HEK293 (cell line): ENCODE results near the gene B3GLCT.

ENCODE experiments used
- CTCF ChIA-PET: fragments of 350-600 bp; formaldehyde crosslinking; extraction: SDS; loops from one replicate; lab custom pipeline; 2021; ENCODE audit warnings: antibody characterized with exemption; lab: Yijun Ruan, JAX
- POLR2A ChIA-PET: fragments of 300-600 bp; formaldehyde crosslinking; extraction: SDS; loops from one replicate; lab custom pipeline; 2020; ENCODE audit warnings: antibody characterized with exemption, inconsistent platforms; lab: Yijun Ruan, JAX
- H3K27ac ChIP-seq: fragments of 200-500 bp; sonication (Bioruptor generic); 2 replicates; pipeline ENCODE4 v1.5.1; 2014; ENCODE audit warnings: low read depth, low read length, control low read depth, inconsistent platforms; ENCODE audit errors: extremely low read depth
- H3K36me3 ChIP-seq, 2 experiments: fragments of 200-500 bp in 1 of 2; sonication (Bioruptor generic) in 1 of 2; 1 replicate in 1 of 2; 2 replicates in 1 of 2; pipeline ENCODE4 v1.5.1; 2014 to 2017; ENCODE audit warnings: inconsistent platforms in 2 of 2, low read length in 2 of 2; ENCODE audit not compliant: control insufficient read depth in 2 of 2, insufficient read depth in 1 of 2
- H3K4me1 ChIP-seq: fragments of 200-500 bp; sonication (Bioruptor generic); 2 replicates; pipeline ENCODE4 v1.5.1; 2014; ENCODE audit warnings: mild to moderate bottlenecking, low read length, inconsistent platforms; ENCODE audit not compliant: control insufficient read depth, insufficient read depth
- H3K4me3 ChIP-seq: 2 replicates; pipeline ENCODE4 v1.5.1; 2011; ENCODE audit warnings: low read depth, mild to moderate bottlenecking, control low read depth, low read length, moderate library complexity
- H3K9me3 ChIP-seq: fragments of 200-500 bp; sonication (Bioruptor generic); 2 replicates; pipeline ENCODE4 v1.5.1; 2014; ENCODE audit warnings: low read depth, low read length, inconsistent platforms; ENCODE audit not compliant: control insufficient read depth, insufficient read depth
- GLI2 ChIP-seq: fragments of 450-650 bp; formaldehyde crosslinking; IDR thresholded peaks from 2 replicates; pipeline ENCODE4; 2017; ENCODE audit warnings: missing biosample characterization, missing genetic modification characterization, low read depth, borderline replicate concordance
- PATZ1 ChIP-seq: fragments of 450-650 bp; formaldehyde crosslinking; IDR thresholded peaks from 2 replicates; pipeline ENCODE4 v1.5.1; 2016; ENCODE audit warnings: missing biosample characterization, missing genetic modification characterization
- SP2 ChIP-seq: fragments of 450-650 bp; formaldehyde crosslinking; IDR thresholded peaks from 2 replicates; pipeline ENCODE4 v1.5.1; 2016; ENCODE audit warnings: missing biosample characterization, missing genetic modification characterization
- YY2 ChIP-seq: fragments of 450-650 bp; formaldehyde crosslinking; IDR thresholded peaks from 2 replicates; pipeline ENCODE4 v1.5.1; 2016; ENCODE audit warnings: missing biosample characterization, missing genetic modification characterization
- ZBTB21 ChIP-seq: fragments of 450-650 bp; formaldehyde crosslinking; IDR thresholded peaks from 2 replicates; pipeline ENCODE4 v1.5.1; 2017; ENCODE audit warnings: missing biosample characterization, missing genetic modification characterization
- ZFP69B ChIP-seq: fragments of 450-650 bp; formaldehyde crosslinking; IDR thresholded peaks from 2 replicates; pipeline ENCODE4 v1.5.1; 2016; ENCODE audit warnings: missing biosample characterization, missing genetic modification characterization
- ZNF140 ChIP-seq: fragments of 450-650 bp; formaldehyde crosslinking; IDR thresholded peaks from 2 replicates; pipeline ENCODE4 v1.5.1; 2016; ENCODE audit warnings: missing biosample characterization, missing genetic modification characterization
- ZNF2 ChIP-seq: fragments of 450-650 bp; formaldehyde crosslinking; IDR thresholded peaks from 2 replicates; pipeline ENCODE4 v1.5.1; 2016; ENCODE audit warnings: missing biosample characterization, missing genetic modification characterization
- ZNF416 ChIP-seq: fragments of 450-650 bp; formaldehyde crosslinking; IDR thresholded peaks from 2 replicates; pipeline ENCODE4 v1.5.1; 2016; ENCODE audit warnings: missing biosample characterization, missing genetic modification characterization
- ZNF707 ChIP-seq: fragments of 450-650 bp; formaldehyde crosslinking; IDR thresholded peaks from 2 replicates; pipeline ENCODE4 v1.5.1; 2016; ENCODE audit warnings: missing biosample characterization, missing genetic modification characterization
- ZNF768 ChIP-seq: fragments of 450-650 bp; formaldehyde crosslinking; IDR thresholded peaks from 2 replicates; pipeline ENCODE4 v1.5.1; 2018; ENCODE audit warnings: missing biosample characterization, mild to moderate bottlenecking, missing genetic modification characterization
- TF ChIP-seq, protein P1 (sequence below): fragments of 450-650 bp; formaldehyde crosslinking; IDR thresholded peaks from 2 replicates; pipeline ENCODE4 v1.5.1; 2016; ENCODE audit warnings: missing biosample characterization, missing genetic modification characterization
- TF ChIP-seq, protein P2 (sequence below): fragments of 450-650 bp; formaldehyde crosslinking; conservative IDR thresholded peaks from 2 replicates; pipeline ENCODE4 v1.5.1; 2016; ENCODE audit warnings: low read depth, missing biosample characterization, missing genetic modification characterization
- TF ChIP-seq, protein P3 (sequence below): fragments of 450-650 bp; formaldehyde crosslinking; IDR thresholded peaks from 2 replicates; pipeline ENCODE4 v1.5.1; 2016; ENCODE audit warnings: missing biosample characterization, missing genetic modification characterization, borderline replicate concordance

The B3GLCT gene

GRCh38 chr13:31314961-31315360, 115.2 kb downstream of the B3GLCT start:
- no peak overlapping the region for H3K27ac ChIP-seq
- H3K36me3 ChIP-seq = peaks cover 4 to 5% of the 10 kb centered on the region in 2 experiments; a peak in 1 of 3 replicates
- CTCF ChIA-PET = no interaction called here
- no peak for TF ChIP-seq ZNF2 (tag by site-specific recombination)
- TF ChIP-seq ZNF707 (tag by site-specific recombination) = peak; percentile 98
- H3K9me3 ChIP-seq = no peaks in the 10 kb centered on the region
- H3K4me3 ChIP-seq = no peak overlapping the region
- no peaks in the 10 kb centered on the region for H3K4me1 ChIP-seq
- POLR2A ChIA-PET = no interaction called here

DNA sequence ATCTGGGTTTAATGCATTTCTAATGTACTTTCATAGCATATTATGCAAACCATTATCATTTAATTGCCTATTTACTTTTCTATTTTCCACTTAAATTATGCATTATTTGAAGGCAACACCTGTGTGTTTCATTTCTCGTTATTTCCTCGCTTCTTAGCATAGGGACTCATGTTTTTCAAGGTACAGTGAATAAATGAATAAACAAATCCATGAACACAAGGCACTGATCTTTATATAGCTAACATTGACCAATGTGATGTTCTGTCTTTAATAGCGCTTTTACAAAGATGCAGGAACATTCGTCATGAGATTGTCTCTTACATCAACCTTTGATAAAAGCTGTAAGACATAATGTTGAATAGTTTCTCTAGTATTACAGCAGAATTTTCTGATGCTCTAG, 121.2 kb downstream of the B3GLCT start:
- ChIA-PET CTCF (interaction anchor here (0.7 kb wide), 1 partner anchor 67 kb away, joined by 3 read pairs; no protein-coding TSS in a partner anchor), POLR2A (no interaction called here)
- no peak overlapping the region for H3K4me3 ChIP-seq
- H3K9me3 ChIP-seq = no peaks in the 10 kb centered on the region
- no peaks in the 10 kb centered on the region for H3K4me1 ChIP-seq
- H3K27ac ChIP-seq = no peak overlapping the region
- peaks cover 4 to 9% of the 10 kb centered on the region in 2 experiments; a peak in 1 of 3 replicates for H3K36me3 ChIP-seq
- TF ChIP-seq, protein P1, sequence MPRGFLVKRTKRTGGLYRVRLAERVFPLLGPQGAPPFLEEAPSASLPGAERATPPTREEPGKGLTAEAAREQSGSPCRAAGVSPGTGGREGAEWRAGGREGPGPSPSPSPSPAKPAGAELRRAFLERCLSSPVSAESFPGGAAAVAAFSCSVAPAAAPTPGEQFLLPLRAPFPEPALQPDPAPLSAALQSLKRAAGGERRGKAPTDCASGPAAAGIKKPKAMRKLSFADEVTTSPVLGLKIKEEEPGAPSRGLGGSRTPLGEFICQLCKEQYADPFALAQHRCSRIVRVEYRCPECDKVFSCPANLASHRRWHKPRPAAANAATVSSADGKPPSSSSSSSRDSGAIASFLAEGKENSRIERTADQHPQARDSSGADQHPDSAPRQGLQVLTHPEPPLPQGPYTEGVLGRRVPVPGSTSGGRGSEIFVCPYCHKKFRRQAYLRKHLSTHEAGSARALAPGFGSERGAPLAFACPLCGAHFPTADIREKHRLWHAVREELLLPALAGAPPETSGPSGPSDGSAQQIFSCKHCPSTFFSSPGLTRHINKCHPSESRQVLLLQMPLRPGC (tag by site-specific recombination) = no peak
- TF ChIP-seq ZBTB21 (no peak), YY2 (no peak), ZNF2 (tag by site-specific recombination) (no peak), ZNF140 (no peak), ZFP69B (tag by site-specific recombination) (no peak), ZNF416 (no peak), GLI2 (no peak), SP2 (tag by site-specific recombination) (no peak), ZNF768 (tag by site-specific recombination) (no peak), PATZ1 (tag by site-specific recombination) (no peak)
- TF ChIP-seq, protein P2, sequence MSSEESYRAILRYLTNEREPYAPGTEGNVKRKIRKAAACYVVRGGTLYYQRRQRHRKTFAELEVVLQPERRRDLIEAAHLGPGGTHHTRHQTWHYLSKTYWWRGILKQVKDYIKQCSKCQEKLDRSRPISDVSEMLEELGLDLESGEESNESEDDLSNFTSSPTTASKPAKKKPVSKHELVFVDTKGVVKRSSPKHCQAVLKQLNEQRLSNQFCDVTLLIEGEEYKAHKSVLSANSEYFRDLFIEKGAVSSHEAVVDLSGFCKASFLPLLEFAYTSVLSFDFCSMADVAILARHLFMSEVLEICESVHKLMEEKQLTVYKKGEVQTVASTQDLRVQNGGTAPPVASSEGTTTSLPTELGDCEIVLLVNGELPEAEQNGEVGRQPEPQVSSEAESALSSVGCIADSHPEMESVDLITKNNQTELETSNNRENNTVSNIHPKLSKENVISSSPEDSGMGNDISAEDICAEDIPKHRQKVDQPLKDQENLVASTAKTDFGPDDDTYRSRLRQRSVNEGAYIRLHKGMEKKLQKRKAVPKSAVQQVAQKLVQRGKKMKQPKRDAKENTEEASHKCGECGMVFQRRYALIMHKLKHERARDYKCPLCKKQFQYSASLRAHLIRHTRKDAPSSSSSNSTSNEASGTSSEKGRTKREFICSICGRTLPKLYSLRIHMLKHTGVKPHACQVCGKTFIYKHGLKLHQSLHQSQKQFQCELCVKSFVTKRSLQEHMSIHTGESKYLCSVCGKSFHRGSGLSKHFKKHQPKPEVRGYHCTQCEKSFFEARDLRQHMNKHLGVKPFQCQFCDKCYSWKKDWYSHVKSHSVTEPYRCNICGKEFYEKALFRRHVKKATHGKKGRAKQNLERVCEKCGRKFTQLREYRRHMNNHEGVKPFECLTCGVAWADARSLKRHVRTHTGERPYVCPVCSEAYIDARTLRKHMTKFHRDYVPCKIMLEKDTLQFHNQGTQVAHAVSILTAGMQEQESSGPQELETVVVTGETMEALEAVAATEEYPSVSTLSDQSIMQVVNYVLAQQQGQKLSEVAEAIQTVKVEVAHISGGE (tag by site-specific recombination) = no peak
- TF ChIP-seq, protein P3, sequence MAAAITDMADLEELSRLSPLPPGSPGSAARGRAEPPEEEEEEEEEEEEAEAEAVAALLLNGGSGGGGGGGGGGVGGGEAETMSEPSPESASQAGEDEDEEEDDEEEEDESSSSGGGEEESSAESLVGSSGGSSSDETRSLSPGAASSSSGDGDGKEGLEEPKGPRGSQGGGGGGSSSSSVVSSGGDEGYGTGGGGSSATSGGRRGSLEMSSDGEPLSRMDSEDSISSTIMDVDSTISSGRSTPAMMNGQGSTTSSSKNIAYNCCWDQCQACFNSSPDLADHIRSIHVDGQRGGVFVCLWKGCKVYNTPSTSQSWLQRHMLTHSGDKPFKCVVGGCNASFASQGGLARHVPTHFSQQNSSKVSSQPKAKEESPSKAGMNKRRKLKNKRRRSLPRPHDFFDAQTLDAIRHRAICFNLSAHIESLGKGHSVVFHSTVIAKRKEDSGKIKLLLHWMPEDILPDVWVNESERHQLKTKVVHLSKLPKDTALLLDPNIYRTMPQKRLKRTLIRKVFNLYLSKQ (tag by site-specific recombination) = no peak
- TF ChIP-seq, all 188 proteins: peak for 0
